Right lobe of liver (tissue), 6 donors: ENCODE data around the gene NDUFAF2. TPM values are rescaled to one million over a fixed set of nuclear protein-coding genes. Genes with fewer than 3 reads are reported as not detected.

Source experiments
- ATAC-seq, 4 donors: fragments of 200-7000 bp; cut with Tn5 transposase; one replicate each; pipeline ENCODE4 v1.9.1; 2020; ENCODE audit warnings: mild to moderate bottlenecking in 4 of 4, moderate library complexity in 4 of 4
- DNase-seq, 3 donors: peaks; one replicate each; pipeline ENCODE4 v3.0.0-alpha.2; 2020
- H3K27ac ChIP-seq, 3 donors: fragments of 200-600 bp; one replicate each; pipeline ENCODE4 v1.8.0; 2022
- H3K27me3 ChIP-seq, 2 donors: fragments of 200-600 bp; one replicate each; pipeline ENCODE4 v1.8.0; 2022
- H3K36me3 ChIP-seq, 4 donors: fragments of 200-600 bp; sonication (generic) in 1 of 4; one replicate each; pipeline versions ENCODE4 v1.5.1 to v1.8.0; 2017 to 2022; ENCODE audit warnings: control low read depth in 1 of 4
- H3K4me1 ChIP-seq, 4 donors: fragments of 200-600 bp; sonication (generic) in 1 of 4; one replicate each; pipeline versions ENCODE4 v1.5.1 to v1.8.0; 2017 to 2022; ENCODE audit warnings: control low read depth in 1 of 4
- H3K4me3 ChIP-seq, 3 donors: fragments of 200-600 bp; one replicate each; pipeline ENCODE4 v1.8.0; 2022
- H3K9me3 ChIP-seq, 4 donors: fragments of 200-600 bp; sonication (generic) in 1 of 4; one replicate each; pipeline versions ENCODE4 v1.5.1 to v1.8.0; 2017 to 2022; ENCODE audit warnings: control low read depth in 1 of 4
- POLR2A ChIP-seq: fragments of 450-650 bp; IDR thresholded peaks from one replicate; pipeline ENCODE4 v1.6.1; 2017; ENCODE audit warnings: antibody characterized with exemption, mild to moderate bottlenecking
- WGBS: methylation state at CpG from one replicate; pipeline ENCODE4 v1.1.6; 2018; ENCODE audit warnings: low coverage, low lambda C conversion rate; ENCODE audit not compliant: insufficient coverage; ENCODE audit errors: missing lambda C conversion rate; 5-methylcytosine and 5-hydroxymethylcytosine counted together
- intact Hi-C, 2 donors: fragments of 100-400 bp; cut with DNase I; formaldehyde crosslinking; loops; one replicate each; pipeline versions ENCODE4 v1.11.2 to v1.14.1; 2022
- total RNA-seq, 6 experiments: library from RNA; depleted of rRNA in 2 of 6; stranded (reverse); fragments of >200 nt in 2 of 6; fragmentation: NEBNext Ultra II Directional in 3 of 6; extraction: Animal tissue kit (Norgen Biotek cat#: 25700) in 3 of 6; gene quantifications; one replicate each; pipeline versions ENCODE4 v1.1.0 to v1.2.4, GENCODE V29; 2016 to 2023
- TF ChIP-seq, protein P1 (sequence below), 4 donors: fragments of 200-600 bp in 3 of 4; fragments of 450-650 bp in 1 of 4; IDR thresholded peaks; one replicate each; pipeline versions ENCODE4 v1.5.1 to v1.8.0; 2016 to 2022; ENCODE audit warnings: antibody characterized with exemption in 4 of 4, mild to moderate bottlenecking in 2 of 4
- donor health status: DM: no; HTN: yes; CAD: no.
- donor health status: DM: no; HTN: no; CAD: no.
- donor health status: DM: no; HTN: no; CAD: no.
- donor health status: DM: no; HTN: yes; CAD: no.
- donor health status: DM: no; HTN: yes; CAD: no.

The NDUFAF2 gene
- total RNA-seq, 6 experiments from 2014 or later = 8.4 to 30.1 (median 11.8) TPM

DNA sequence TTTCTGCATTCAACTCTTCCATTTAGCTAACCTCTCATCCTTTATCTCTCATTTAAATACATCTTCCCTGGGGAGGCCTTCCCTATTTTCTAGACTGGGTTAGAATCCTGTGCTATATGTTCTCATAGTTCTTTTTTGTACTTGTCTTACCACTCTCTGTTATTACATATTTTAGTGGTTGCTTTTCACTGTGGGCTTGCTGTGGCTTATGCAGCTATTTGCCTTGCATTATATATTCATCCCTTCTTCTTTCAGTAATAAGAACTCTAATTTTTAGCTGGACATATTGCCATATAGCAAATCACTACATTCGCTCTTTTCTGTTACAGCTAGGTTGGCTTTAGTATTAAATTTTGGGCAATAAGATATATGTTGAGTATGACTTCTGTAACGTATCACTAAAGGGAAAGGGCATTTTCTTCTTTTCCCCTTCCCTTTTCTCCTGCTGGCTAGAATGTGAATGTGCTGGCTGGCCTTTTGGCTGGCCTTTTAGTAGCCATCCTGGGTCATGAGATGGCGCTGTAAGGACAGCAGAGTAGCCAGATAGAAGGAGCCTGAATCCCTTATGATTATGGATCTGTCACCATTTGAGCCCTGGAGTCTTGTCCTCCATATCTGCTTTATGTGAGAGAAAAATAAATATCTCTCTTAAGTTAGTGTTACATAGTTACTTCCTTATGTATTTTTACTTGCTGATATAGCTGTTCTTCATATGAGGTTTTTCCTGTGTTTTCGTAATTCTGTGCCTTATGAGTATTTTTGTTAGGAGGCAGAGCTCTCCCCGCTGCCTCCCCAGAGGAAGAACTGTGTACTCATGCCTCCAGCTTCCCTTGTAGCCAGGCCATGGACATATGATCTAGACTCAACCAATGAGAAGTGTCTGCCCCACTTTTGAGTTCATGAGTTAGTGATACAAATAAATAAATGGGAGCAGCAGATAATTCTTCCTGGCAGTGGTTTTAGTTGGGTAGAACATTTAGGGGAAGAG lies 65.8 kb downstream of the NDUFAF2 start:
- Histone ChIP-seq H3K9me3 (no peaks in the 10 kb centered on the region), H3K27ac (no peak overlapping the region), H3K27me3 (no peaks in the 10 kb centered on the region), H3K4me1 (no peaks in the 10 kb centered on the region), H3K4me3 (no peak overlapping the region), H3K36me3 (no peaks in the 10 kb centered on the region)
- ATAC-seq (peak in 3 of 4 donors; percentile 30 to 51 (median 44)), DNase-seq (no peak)
- intact Hi-C loops = no loop called here
- TF ChIP-seq POLR2A = no peak
- TF ChIP-seq, protein P1, sequence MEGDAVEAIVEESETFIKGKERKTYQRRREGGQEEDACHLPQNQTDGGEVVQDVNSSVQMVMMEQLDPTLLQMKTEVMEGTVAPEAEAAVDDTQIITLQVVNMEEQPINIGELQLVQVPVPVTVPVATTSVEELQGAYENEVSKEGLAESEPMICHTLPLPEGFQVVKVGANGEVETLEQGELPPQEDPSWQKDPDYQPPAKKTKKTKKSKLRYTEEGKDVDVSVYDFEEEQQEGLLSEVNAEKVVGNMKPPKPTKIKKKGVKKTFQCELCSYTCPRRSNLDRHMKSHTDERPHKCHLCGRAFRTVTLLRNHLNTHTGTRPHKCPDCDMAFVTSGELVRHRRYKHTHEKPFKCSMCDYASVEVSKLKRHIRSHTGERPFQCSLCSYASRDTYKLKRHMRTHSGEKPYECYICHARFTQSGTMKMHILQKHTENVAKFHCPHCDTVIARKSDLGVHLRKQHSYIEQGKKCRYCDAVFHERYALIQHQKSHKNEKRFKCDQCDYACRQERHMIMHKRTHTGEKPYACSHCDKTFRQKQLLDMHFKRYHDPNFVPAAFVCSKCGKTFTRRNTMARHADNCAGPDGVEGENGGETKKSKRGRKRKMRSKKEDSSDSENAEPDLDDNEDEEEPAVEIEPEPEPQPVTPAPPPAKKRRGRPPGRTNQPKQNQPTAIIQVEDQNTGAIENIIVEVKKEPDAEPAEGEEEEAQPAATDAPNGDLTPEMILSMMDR (IDR thresholded peaks at IDR 0.05) = no peak
- 68% methylated on average over 5 of the region's 5 CpGs for WGBS

DNA sequence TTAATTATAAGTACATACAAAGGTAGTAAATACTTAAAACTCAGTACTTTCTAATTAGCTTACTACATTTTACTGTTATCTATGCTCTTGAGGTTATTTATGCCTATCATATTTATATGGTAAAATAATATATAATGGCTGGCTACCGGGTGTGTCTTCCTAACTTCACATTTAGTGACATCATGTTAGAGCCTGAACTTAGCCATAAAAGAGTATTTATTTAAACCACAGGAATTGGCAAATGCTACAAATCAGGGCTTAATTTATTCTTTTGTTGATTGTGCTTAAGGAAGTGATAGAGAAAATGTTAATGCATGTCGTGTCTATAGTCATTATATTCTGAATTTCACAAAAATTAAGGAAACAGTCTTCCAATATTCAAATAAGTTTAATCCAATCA lies 73.1 kb downstream of the NDUFAF2 start:
- no peak for TF ChIP-seq POLR2A
- TF ChIP-seq, protein P1 (IDR thresholded peaks at IDR 0.05) = no peak
- Histone ChIP-seq H3K4me3 (no peak overlapping the region), H3K27ac (no peak overlapping the region), H3K27me3 (no peaks in the 10 kb centered on the region), H3K36me3 (no peaks in the 10 kb centered on the region), H3K9me3 (no peaks in the 10 kb centered on the region), H3K4me1 (no peaks in the 10 kb centered on the region)
- DNase-seq = no peak
- no peak for ATAC-seq
- intact Hi-C loops = no loop called here
- 79% methylated on average over 2 of the region's 2 CpGs for WGBS

DNA sequence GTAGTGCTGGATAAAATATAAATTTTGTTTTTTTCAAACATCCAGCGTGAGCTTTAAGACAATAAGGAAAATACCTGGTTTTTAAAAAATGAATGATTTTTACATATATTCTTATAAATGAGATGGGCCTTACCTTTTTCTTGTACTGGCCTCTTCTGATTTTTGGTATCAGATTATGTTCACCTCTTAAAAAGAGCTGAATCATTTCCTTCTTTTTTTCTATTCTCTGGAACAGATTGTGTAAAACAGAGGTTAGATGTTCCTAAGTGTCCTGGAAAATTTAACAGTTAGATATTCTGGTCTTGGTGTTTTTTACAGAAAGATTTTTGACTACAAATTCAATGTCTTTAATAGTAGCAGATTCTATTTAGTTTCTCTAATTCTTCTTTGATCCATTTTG lies 74.6 kb downstream of the NDUFAF2 start:
- H3K9me3 ChIP-seq = no peaks in the 10 kb centered on the region
- DNase-seq (no peak), ATAC-seq (no peak)
- intact Hi-C loops = no loop called here
- H3K4me1 ChIP-seq = no peaks in the 10 kb centered on the region
- no peak overlapping the region for H3K4me3 ChIP-seq
- H3K27me3 ChIP-seq = no peaks in the 10 kb centered on the region
- WGBS = 91% methylated on average over 1 of the region's 1 CpG
- no peaks in the 10 kb centered on the region for H3K36me3 ChIP-seq
- H3K27ac ChIP-seq = no peak overlapping the region
- no peak for TF ChIP-seq POLR2A
- TF ChIP-seq, protein P1 (IDR thresholded peaks at IDR 0.05) = no peak

DNA sequence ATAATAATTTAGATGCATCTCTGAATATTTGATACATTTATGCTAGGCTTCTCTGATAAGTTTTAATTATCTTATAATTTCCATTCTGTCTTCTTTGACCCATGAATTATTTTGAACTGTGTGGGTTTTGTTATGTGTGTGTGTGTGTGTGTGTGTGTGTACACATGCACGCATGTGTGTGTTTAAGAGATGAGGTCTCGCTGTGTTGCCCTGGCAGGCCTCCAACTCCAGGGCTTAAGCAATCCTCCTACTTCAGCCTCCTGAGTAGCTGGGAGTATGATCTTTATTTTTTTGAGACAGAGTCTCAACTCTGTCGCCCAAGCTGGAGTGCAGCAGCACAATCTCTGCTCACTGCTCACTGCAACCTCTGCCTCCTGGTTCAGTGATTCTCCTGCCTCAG lies 75.4 kb downstream of the NDUFAF2 start:
- intact Hi-C loops = no loop called here
- TF ChIP-seq, protein P1 (IDR thresholded peaks at IDR 0.05) = no peak
- TF ChIP-seq POLR2A = no peak
- no peaks in the 10 kb centered on the region for H3K27me3 ChIP-seq
- DNase-seq = peak in 1 of 3 donors; percentile 28
- no peak overlapping the region for H3K27ac ChIP-seq
- H3K36me3 ChIP-seq = no peaks in the 10 kb centered on the region
- no peaks in the 10 kb centered on the region for H3K9me3 ChIP-seq
- WGBS = 62% methylated on average over 3 of the region's 3 CpGs
- no peaks in the 10 kb centered on the region for H3K4me1 ChIP-seq
- H3K4me3 ChIP-seq = no peak overlapping the region
- peak in 3 of 4 donors; percentile 43 to 54 (median 45) for ATAC-seq
